Activated CD8-positive, alpha-beta T cell treated with anti-CD3 and anti-CD28 coated beads for 36 hours (primary cell): Measurements from ENCODE around the gene HOXD3. TPM values are rescaled to one million over a fixed set of nuclear protein-coding genes. Genes with fewer than 3 reads are reported as not detected.

ENCODE experiments used
- ATAC-seq: fragments of 200-7000 bp; cut with Tn5 transposase; one replicate; pipeline ENCODE4 v1.10.0; 2021; ENCODE audit warnings: mild to moderate bottlenecking, moderate library complexity
- CTCF ChIA-PET: fragments of 350-600 bp; sonication (Branson Sonifier 250); formaldehyde crosslinking; loops from one replicate; lab custom pipeline; 2021; ENCODE audit warnings: antibody characterized with exemption; lab: Charles Lee
- POLR2A ChIA-PET: fragments of 350-600 bp; sonication (Branson Sonifier 250); formaldehyde crosslinking; loops from one replicate; lab custom pipeline; 2021; ENCODE audit warnings: antibody characterized with exemption; lab: Charles Lee
- DNase-seq: peaks from one replicate; pipeline ENCODE4 v3.0.0-alpha.2; 2020
- H3K27ac Mint-ChIP-seq: one replicate; pipeline ENCODE4 v1.8.0; 2021; ENCODE audit warnings: mild to moderate bottlenecking, mixed read lengths
- H3K27me3 Mint-ChIP-seq: one replicate; pipeline ENCODE4 v1.8.0; 2021; ENCODE audit warnings: mixed read lengths
- H3K36me3 Mint-ChIP-seq: one replicate; pipeline ENCODE4 v1.8.0; 2021; ENCODE audit warnings: low read depth, mixed read lengths
- H3K4me1 Mint-ChIP-seq: one replicate; pipeline ENCODE4 v1.8.0; 2021; ENCODE audit warnings: low read depth, mixed read lengths
- H3K4me3 Mint-ChIP-seq: one replicate; pipeline ENCODE4 v1.8.0; 2021; ENCODE audit warnings: mild to moderate bottlenecking, moderate library complexity, mixed read lengths
- H3K9me3 Mint-ChIP-seq: one replicate; pipeline ENCODE4 v1.8.0; 2021; ENCODE audit warnings: mixed read lengths
- CTCF ChIP-seq: fragments of 200-600 bp; IDR thresholded peaks from one replicate; pipeline ENCODE4 v1.8.0; 2022; ENCODE audit warnings: antibody characterized with exemption, mild to moderate bottlenecking
- intact Hi-C: fragments of 100-400 bp; cut with micrococcal nuclease; formaldehyde crosslinking; loops from one replicate; pipeline ENCODE4 v1.10.0; 2022
- total RNA-seq, 2 experiments: library from RNA; stranded (reverse); gene quantifications; one replicate each; pipeline ENCODE4 v1.2.3, GENCODE V29; 2021

The HOXD3 gene
- total RNA-seq, 2 experiments from 2014 or later = not detected

DNA sequence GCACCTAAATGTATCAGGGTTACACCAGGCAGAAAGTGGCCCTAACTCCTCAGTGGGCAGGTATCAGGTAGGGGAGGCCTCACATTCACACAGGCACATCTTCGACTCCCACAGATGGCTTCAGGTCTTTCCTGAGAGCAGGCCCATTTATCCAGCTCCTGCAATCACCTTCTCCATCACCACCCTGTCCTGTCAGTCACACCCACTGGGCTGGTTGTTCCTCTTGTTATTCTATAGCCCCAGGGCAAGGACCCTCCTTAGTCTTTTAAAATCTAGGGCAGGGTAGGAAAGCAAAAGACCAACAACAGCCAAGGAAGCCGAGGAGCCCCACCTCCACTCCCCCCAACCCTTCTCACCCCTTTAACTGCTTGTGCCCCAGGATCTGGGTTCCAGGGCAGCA is 14.8 kb upstream of the HOXD3 start:
- no peaks in the 10 kb centered on the region for H3K9me3 Mint-ChIP-seq

DNA sequence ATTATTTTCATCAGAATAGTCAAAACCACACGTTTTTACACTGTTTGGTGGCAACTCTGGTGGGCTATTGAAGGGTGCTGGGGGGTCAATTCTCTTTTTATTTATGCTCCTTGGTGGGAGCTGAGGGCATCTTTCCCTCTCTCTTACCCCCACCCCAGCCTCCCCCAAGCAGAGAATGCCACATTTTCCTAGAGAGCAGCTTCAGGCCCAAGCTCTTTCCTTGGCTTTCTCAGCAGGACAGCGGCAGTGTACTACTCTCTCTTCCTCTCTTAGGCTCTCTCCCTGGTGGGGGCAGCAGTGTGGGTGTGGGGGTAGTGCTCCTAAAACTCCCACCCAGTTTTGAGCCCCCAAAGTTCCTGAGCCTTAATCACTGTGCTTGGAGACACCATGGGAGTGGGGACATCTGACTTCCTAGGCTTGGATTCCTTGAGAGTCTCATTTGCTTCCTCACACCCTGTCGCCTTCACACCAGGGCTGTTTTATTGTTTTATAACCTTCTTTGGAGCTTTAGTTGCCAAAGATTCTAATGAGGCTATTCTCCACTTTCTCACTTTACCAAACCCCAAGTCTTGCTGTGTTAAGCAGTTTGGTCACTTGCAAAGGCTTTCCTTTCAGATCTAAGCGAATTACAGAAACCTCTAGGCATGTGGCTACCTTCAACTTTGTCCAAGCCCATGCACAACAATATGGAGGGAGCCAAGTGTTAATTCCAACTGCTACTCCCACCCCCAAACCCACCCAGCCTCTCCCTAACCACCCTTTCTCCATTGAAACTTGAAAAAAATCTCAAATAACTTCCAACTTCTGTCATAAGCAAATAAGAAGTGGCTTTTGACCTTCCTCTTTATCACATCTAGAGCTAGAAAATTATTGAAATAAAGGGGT is 11.8 kb upstream of the HOXD3 start:
- H3K4me3 Mint-ChIP-seq = no peak overlapping the region
- no peaks in the 10 kb centered on the region for H3K36me3 Mint-ChIP-seq
- intact Hi-C loops = no loop called here
- peaks cover 9% of the 10 kb centered on the region for H3K4me1 Mint-ChIP-seq
- ChIA-PET POLR2A (interaction anchor here (0.6 kb wide), 1 partner anchor 12 kb away, joined by 3 read pairs; the partner anchor contains the start of gene HOXD3), CTCF (interaction anchor here (0.7 to 8.4 kb wide), 11 partner anchors 13 to 1003 kb away, joined by 3 to 117 read pairs (median 3); no protein-coding TSS in a partner anchor)
- H3K27ac Mint-ChIP-seq = no peak overlapping the region
- peaks cover 75% of the 10 kb centered on the region for H3K27me3 Mint-ChIP-seq
- no peaks in the 10 kb centered on the region for H3K9me3 Mint-ChIP-seq
- TF ChIP-seq CTCF = no peak
- ATAC-seq (no peak), DNase-seq (no peak)

More for the DNA sequence above, 14.8 kb upstream of the HOXD3 start:
- peaks cover 5% of the 10 kb centered on the region for H3K36me3 Mint-ChIP-seq
- TF ChIP-seq CTCF = no peak
- ChIA-PET CTCF (interaction anchor here (0.9 to 8.4 kb wide), 4 partner anchors 10 to 412 kb away, joined by 3 to 117 read pairs (median 14); no protein-coding TSS in a partner anchor), POLR2A (no interaction called here)
- peaks cover 71% of the 10 kb centered on the region for H3K27me3 Mint-ChIP-seq
- no peak overlapping the region for H3K4me3 Mint-ChIP-seq
- intact Hi-C loops = loop anchor here (5.0 kb wide), 2 partner anchors 410 to 510 kb away; no protein-coding TSS in a partner anchor
- peaks cover 16% of the 10 kb centered on the region for H3K4me1 Mint-ChIP-seq
- H3K27ac Mint-ChIP-seq = no peak overlapping the region
- ATAC-seq (no peak), DNase-seq (no peak)

GRCh38 chr2:176146101-176146500 is 11.0 kb upstream of the HOXD3 start:
- Mint-ChIP-seq H3K27ac (no peak overlapping the region), H3K27me3 (peaks cover 80% of the 10 kb centered on the region), H3K4me3 (no peak overlapping the region), H3K9me3 (no peaks in the 10 kb centered on the region), H3K4me1 (peaks cover 8% of the 10 kb centered on the region), H3K36me3 (no peaks in the 10 kb centered on the region)
- intact Hi-C loops = no loop called here
- no peak for ATAC-seq
- no peak for DNase-seq
- TF ChIP-seq CTCF = no peak
- ChIA-PET CTCF (interaction anchor here (0.7 to 8.4 kb wide), 5 partner anchors 14 to 508 kb away, joined by 3 to 117 read pairs (median 3); no protein-coding TSS in a partner anchor), POLR2A (no interaction called here)

GRCh38 chr2:176146645-176147044 is 10.5 kb upstream of the HOXD3 start:
- intact Hi-C loops = no loop called here
- no peak for TF ChIP-seq CTCF
- no peak overlapping the region for H3K4me3 Mint-ChIP-seq
- peaks cover 4% of the 10 kb centered on the region for H3K4me1 Mint-ChIP-seq
- no peak for ATAC-seq
- ChIA-PET CTCF (interaction anchor here (1.2 to 1.7 kb wide), 2 partner anchors 15 to 505 kb away, joined by 3 to 5 read pairs; no protein-coding TSS in a partner anchor), POLR2A (no interaction called here)
- H3K27me3 Mint-ChIP-seq = peaks cover 80% of the 10 kb centered on the region
- H3K36me3 Mint-ChIP-seq = no peaks in the 10 kb centered on the region
- H3K9me3 Mint-ChIP-seq = no peaks in the 10 kb centered on the region
- H3K27ac Mint-ChIP-seq = no peak overlapping the region
- DNase-seq = no peak
